ENCODE results near the gene KLRC4. TPM values are rescaled to one million over a fixed set of nuclear protein-coding genes. Genes with fewer than 3 reads are reported as not detected.

Gene KLRC4
- total RNA-seq, 2 donors from 2014 or later = 0.96 TPM; not detected in 1

DNA sequence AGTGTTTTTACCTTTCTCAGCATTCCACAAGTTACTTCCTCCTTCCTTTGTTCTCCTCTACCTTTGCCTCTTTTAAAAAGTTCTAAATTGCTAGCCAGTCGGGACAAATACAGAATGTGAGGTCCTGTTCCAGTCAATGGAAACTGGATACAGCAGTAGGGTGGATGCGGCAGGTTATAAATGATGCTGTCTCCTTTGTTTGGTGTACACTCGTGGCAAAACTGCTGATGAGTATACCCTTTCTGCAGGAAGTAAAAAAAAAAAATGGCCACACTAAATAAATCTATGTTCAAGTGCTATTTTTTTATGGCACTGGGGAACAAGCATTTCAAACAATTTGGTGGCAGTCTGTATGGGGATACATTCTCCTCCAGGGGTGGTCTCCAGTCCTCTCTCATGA is 47.2 kb downstream of the KLRC4 start:
- Histone ChIP-seq H3K36me3 (no peaks in the 10 kb centered on the region), H3K27ac (peak overlapping the region; percentile 99 to 100), H3K4me3 (no peak overlapping the region), H3K27me3 (replicated peaks; ENCODE audit: insufficient read depth) (no peaks in the 10 kb centered on the region), H3K4me1 (replicated peaks) (peaks cover 15% of the 10 kb centered on the region), H3K9me3 (no peaks in the 10 kb centered on the region)
- no peak for DNase-seq (ENCODE audit: low spot score)
- 42% methylated on average over 3 of the region's 3 CpGs for WGBS
- TF ChIP-seq POLR2A (IDR thresholded peaks at IDR 0.05) (no peak), CTCF (IDR thresholded peaks at IDR 0.05) (no peak), POLR2AphosphoS5 (IDR thresholded peaks at IDR 0.05) (no peak)
- intact Hi-C loops (cut with DNase I) = loop anchor here (5.0 to 10.0 kb wide), 2 partner anchors 148 to 250 kb away; partner anchors contain the start of genes GABARAPL1 and MAGOHB

DNA sequence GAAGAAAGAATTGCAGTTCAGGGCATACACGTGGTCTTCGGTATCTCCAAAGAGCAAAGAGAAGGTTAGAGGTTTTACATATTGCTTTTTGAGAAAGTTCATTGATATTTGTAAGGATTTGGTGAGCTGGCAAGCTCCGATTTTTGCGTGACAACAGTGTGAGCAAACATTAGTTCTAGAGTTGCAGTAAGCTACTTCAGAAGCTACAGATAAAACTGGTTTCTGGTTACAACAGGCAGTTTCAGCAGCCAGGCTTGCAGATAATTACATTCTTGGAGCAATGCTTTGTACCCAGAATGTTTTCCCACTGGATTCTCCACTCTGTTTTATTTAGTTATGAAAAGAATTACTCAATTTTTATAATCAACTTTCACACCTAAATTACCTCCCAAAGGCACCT is 47.9 kb downstream of the KLRC4 start:
- H3K4me1 ChIP-seq (replicated peaks) = peaks cover 13% of the 10 kb centered on the region
- H3K27ac ChIP-seq = peak overlapping the region; percentile 99 to 100
- H3K36me3 ChIP-seq = no peaks in the 10 kb centered on the region
- TF ChIP-seq POLR2AphosphoS5 (IDR thresholded peaks at IDR 0.05) = peak; percentile 9
- TF ChIP-seq POLR2A (IDR thresholded peaks at IDR 0.05) = no peak
- no peaks in the 10 kb centered on the region for H3K9me3 ChIP-seq
- 39% methylated on average over 4 of the region's 4 CpGs for WGBS
- intact Hi-C loops (cut with DNase I) = loop anchor here (5.0 to 10.0 kb wide), 2 partner anchors 147 to 251 kb away; partner anchors contain the start of genes GABARAPL1 and MAGOHB
- no peaks in the 10 kb centered on the region for H3K27me3 ChIP-seq (replicated peaks; ENCODE audit: insufficient read depth)
- no peak for DNase-seq (ENCODE audit: low spot score)
- H3K4me3 ChIP-seq = no peak overlapping the region

DNA sequence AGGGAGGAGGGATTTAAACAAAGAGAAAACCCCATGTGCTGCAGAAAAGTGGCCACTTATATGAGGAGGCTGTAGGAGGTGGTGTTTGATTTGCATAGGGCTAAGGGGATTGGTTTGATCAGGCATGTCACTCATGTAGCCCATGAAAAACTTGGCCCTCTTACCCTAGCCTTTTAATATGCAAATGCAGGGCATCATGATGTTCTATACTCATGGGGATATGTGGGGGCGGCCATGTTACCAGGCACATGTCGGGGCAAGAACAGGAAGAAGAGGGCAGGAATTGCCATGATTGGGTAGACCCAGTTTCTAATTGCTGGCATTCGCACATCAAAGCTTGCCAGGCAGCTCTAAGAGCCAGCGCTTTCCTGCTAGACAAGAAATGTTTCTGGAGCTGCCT is 48.5 kb downstream of the KLRC4 start:
- no peak overlapping the region for H3K4me3 ChIP-seq
- no peaks in the 10 kb centered on the region for H3K27me3 ChIP-seq (replicated peaks; ENCODE audit: insufficient read depth)
- H3K4me1 ChIP-seq (replicated peaks) = peaks cover 7% of the 10 kb centered on the region
- no peaks in the 10 kb centered on the region for H3K9me3 ChIP-seq
- peak overlapping the region; percentile 99 to 100 for H3K27ac ChIP-seq
- no peak for DNase-seq (ENCODE audit: low spot score)
- WGBS = 50% methylated on average over 4 of the region's 4 CpGs
- intact Hi-C loops (cut with DNase I) = loop anchor here (5.0 to 10.0 kb wide), 2 partner anchors 146 to 251 kb away; partner anchors contain the start of genes GABARAPL1 and MAGOHB
- no peaks in the 10 kb centered on the region for H3K36me3 ChIP-seq
- TF ChIP-seq POLR2A (IDR thresholded peaks at IDR 0.05) (no peak), CTCF (IDR thresholded peaks at IDR 0.05) (no peak), POLR2AphosphoS5 (IDR thresholded peaks at IDR 0.05) (no peak)

- peaks cover 4% of the 10 kb centered on the region for H3K4me1 ChIP-seq (replicated peaks)
- no peak overlapping the region for H3K27ac ChIP-seq
- no peaks in the 10 kb centered on the region for H3K9me3 ChIP-seq
- H3K36me3 ChIP-seq = no peaks in the 10 kb centered on the region
- 94% methylated on average over 1 of the region's 1 CpG for WGBS
- intact Hi-C loops (cut with DNase I) = no loop called here
- no peak overlapping the region for H3K4me3 ChIP-seq
- no peak for DNase-seq (ENCODE audit: low spot score)
- H3K27me3 ChIP-seq (replicated peaks; ENCODE audit: insufficient read depth) = no peaks in the 10 kb centered on the region
- no peak for TF ChIP-seq CTCF (IDR thresholded peaks at IDR 0.05)
- no peak for TF ChIP-seq POLR2AphosphoS5 (IDR thresholded peaks at IDR 0.05)
Measured at GRCh38 chr12:10358969-10359368, 50.6 kb downstream of the KLRC4 start.

- Histone ChIP-seq H3K9me3 (no peaks in the 10 kb centered on the region), H3K4me1 (replicated peaks) (peaks cover 3% of the 10 kb centered on the region), H3K36me3 (no peaks in the 10 kb centered on the region), H3K27me3 (replicated peaks; ENCODE audit: insufficient read depth) (no peaks in the 10 kb centered on the region), H3K27ac (no peak overlapping the region), H3K4me3 (no peak overlapping the region)
- TF ChIP-seq CTCF (IDR thresholded peaks at IDR 0.05) (no peak), POLR2AphosphoS5 (IDR thresholded peaks at IDR 0.05) (no peak), POLR2A (IDR thresholded peaks at IDR 0.05) (no peak)
- WGBS = 91% methylated on average over 5 of the region's 5 CpGs
- intact Hi-C loops (cut with DNase I) = no loop called here
- no peak for DNase-seq (ENCODE audit: low spot score)
Measured at GRCh38 chr12:10358131-10358530, 51.4 kb downstream of the KLRC4 start.

Other genes starting within 250 kb of the KLRC4 start
- gene OLR1, start 237.6 kb downstream of the KLRC4 start, total RNA-seq = 1 to 10 TPM; 1.2 to 2.1 TPM
- under 1 TPM in 1 of 2 donors, not detected in 1; 0.17 TPM for gene TMEM52B, start 230.7 kb downstream of the KLRC4 start, total RNA-seq
- gene GABARAPL1, start 196.9 kb downstream of the KLRC4 start, total RNA-seq = 10 to 100 TPM; 78.2 to 95.9 TPM
- gene KLRD1, start 101.9 kb downstream of the KLRC4 start, total RNA-seq = under 1 TPM; 0.32 to 0.40 TPM
- 1 to 10 TPM in 1 of 2 donors, under 1 TPM in 1; 0.59 to 2.8 TPM for gene KLRK1, start 19.7 kb downstream of the KLRC4 start, total RNA-seq
- not detected for gene KLRC3, start 10.8 kb upstream of the KLRC4 start, total RNA-seq
- under 1 TPM in 1 of 2 donors, not detected in 1; 0.27 TPM for gene KLRC2, start 26.3 kb upstream of the KLRC4 start, total RNA-seq
- under 1 TPM in 1 of 2 donors, not detected in 1; 0.59 TPM for gene KLRC1, start 43.6 kb upstream of the KLRC4 start, total RNA-seq
- 1 to 10 TPM in 1 of 2 donors, under 1 TPM in 1; 0.36 to 1.1 TPM for gene EIF2S3B, start 96.1 kb upstream of the KLRC4 start, total RNA-seq
- 10 to 100 TPM; 24.2 to 24.8 TPM for gene MAGOHB, start 203.9 kb upstream of the KLRC4 start, total RNA-seq

Measured in prostate gland (tissue), 2 donors.